OCI-LY7 (cell line): ENCODE results near the gene MRPL36. TPM values are rescaled to one million over a fixed set of nuclear protein-coding genes. Genes with fewer than 3 reads are reported as not detected.

Source experiments
- BruUV-seq: library from RNA; stranded (reverse); fragments of 400-500 nt; replicated peaks from 2 replicates; lab custom pipeline; 2021; lab: Mats Ljungman, UMichigan
- CTCF ChIA-PET: fragments of 300-600 bp; sonication (Branson Sonifier 250); formaldehyde crosslinking; loops from one replicate; lab custom pipeline; 2022; ENCODE audit warnings: antibody characterized with exemption; ENCODE audit not compliant: unreplicated experiment; lab: Charles Lee
- POLR2A ChIA-PET: fragments of 300-600 bp; sonication (Branson Sonifier 250); formaldehyde crosslinking; loops from one replicate; lab custom pipeline; 2022; ENCODE audit warnings: antibody characterized with exemption; lab: Charles Lee
- DNase-seq: peaks from one replicate; pipeline ENCODE4 v3.0.0-alpha.2; 2015; ENCODE audit warnings: low spot score
- H2AFZ ChIP-seq: fragments of 200-600 bp; sonication (generic), shearing (Covaris generic); 2 replicates; pipeline ENCODE4 v1.6.1; 2014; ENCODE audit warnings: mild to moderate bottlenecking, antibody characterized with exemption, low read length, moderate library complexity
- H3K27ac ChIP-seq: fragments of 200-600 bp; sonication (generic); 2 replicates; pipeline ENCODE4 v1.5.1; 2014; ENCODE audit warnings: mixed run types, low read depth, mild to moderate bottlenecking, moderate library complexity, low read length, inconsistent platforms; ENCODE audit not compliant: poor library complexity, severe bottlenecking
- H3K36me3 ChIP-seq: fragments of 200-600 bp; sonication (generic); 2 replicates; pipeline ENCODE4 v1.6.1; 2014; ENCODE audit warnings: mild to moderate bottlenecking, antibody characterized with exemption, low read length, moderate library complexity, mixed read lengths; ENCODE audit not compliant: insufficient read depth
- H3K4me1 ChIP-seq: fragments of 200-600 bp; sonication (generic); 2 replicates; pipeline ENCODE4 v1.5.1; 2014; ENCODE audit warnings: mild to moderate bottlenecking, low read length; ENCODE audit not compliant: insufficient read depth, poor library complexity, severe bottlenecking
- H3K4me2 ChIP-seq: fragments of 200-600 bp; sonication (generic); 2 replicates; pipeline ENCODE4 v1.6.1; 2014; ENCODE audit warnings: mild to moderate bottlenecking, low read length
- H3K4me3 ChIP-seq: fragments of 200-600 bp; sonication (generic); 2 replicates; pipeline ENCODE4 v1.5.1; 2014; ENCODE audit warnings: mild to moderate bottlenecking, low read depth, low read length; ENCODE audit not compliant: poor library complexity, severe bottlenecking
- H3K79me2 ChIP-seq: fragments of 200-600 bp; sonication (generic); 2 replicates; pipeline ENCODE4 v1.6.1; 2016; ENCODE audit warnings: low read depth, mild to moderate bottlenecking, low read length, moderate library complexity, mixed read lengths; ENCODE audit not compliant: insufficient read depth
- H3K9me2 ChIP-seq: fragments of 200-600 bp; sonication (generic); 2 replicates; pipeline ENCODE4 v1.6.1; 2016; ENCODE audit warnings: mild to moderate bottlenecking, low read length, mixed read lengths; ENCODE audit not compliant: insufficient read depth
- H3K9me3 ChIP-seq: fragments of 200-600 bp; sonication (generic); 2 replicates; pipeline ENCODE4 v1.6.1; 2014; ENCODE audit warnings: mild to moderate bottlenecking, mixed run types, low read length, mixed read lengths
- H4K20me1 ChIP-seq: fragments of 200-600 bp; sonication (generic); 2 replicates; pipeline ENCODE4 v1.6.1; 2014; ENCODE audit warnings: mild to moderate bottlenecking, antibody characterized with exemption, low read length, moderate library complexity, mixed read lengths; ENCODE audit not compliant: insufficient read depth
- EZH2phosphoT487 ChIP-seq: fragments of 200-600 bp; sonication (generic); IDR thresholded peaks from 2 replicates; pipeline ENCODE4 v1.6.1; 2018; ENCODE audit warnings: low read depth, borderline replicate concordance, mild to moderate bottlenecking, mixed run types, antibody characterized with exemption, low read length, moderate library complexity, mixed read lengths
- intact Hi-C: fragments of 100-400 bp; cut with micrococcal nuclease; formaldehyde crosslinking; loops from one replicate; pipeline ENCODE4 v1.10.0; 2022; ENCODE audit not compliant: unreplicated experiment
- total RNA-seq, 2 experiments: library from RNA; depleted of rRNA in 1 of 2; stranded (reverse); fragments of >200 nt in 1 of 2; shearing (Covaris generic) in 1 of 2; gene quantifications; 2 replicates each; pipeline ENCODE4 v1.2.3, GENCODE V29; 2014 to 2022
- TF ChIP-seq, protein P1 (sequence below): fragments of 200-600 bp; sonication (generic); conservative IDR thresholded peaks from 2 replicates; pipeline ENCODE4 v1.5.1; 2014; ENCODE audit warnings: mild to moderate bottlenecking, antibody characterized with exemption, low read length, moderate library complexity, mixed read lengths

Gene MRPL36
- total RNA-seq, 2 experiments from 2014 or later, result 91.7 to 93.8 TPM

DNA sequence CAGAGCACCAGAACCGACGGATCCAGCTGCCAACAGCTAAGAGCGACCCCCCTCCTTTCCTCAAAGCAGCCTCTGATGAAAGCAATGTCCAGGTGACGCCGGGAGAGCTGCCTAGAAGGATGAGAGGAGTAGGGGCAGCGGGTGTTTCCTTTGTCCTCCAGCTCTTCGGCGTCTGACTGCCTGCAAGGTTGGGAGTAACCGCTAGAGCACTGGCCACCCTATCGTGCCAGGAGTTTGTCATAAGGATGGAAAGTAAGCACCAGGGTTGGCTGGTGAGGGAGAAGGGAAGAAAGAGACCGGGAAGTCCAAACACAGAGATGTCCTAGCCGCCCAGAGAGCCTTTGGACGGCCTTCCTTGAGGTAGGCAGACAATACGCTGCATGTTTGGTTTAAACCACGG lies 10.8 kb downstream of the MRPL36 start:
- H3K4me1 ChIP-seq, result peaks cover 41% of the 10 kb centered on the region
- no peak overlapping the region for H3K27ac ChIP-seq
- H3K36me3 ChIP-seq, result no peaks in the 10 kb centered on the region
- H3K9me2 ChIP-seq, result no peaks in the 10 kb centered on the region
- no TSS peak for BruUV-seq
- no peak overlapping the region for H2AFZ ChIP-seq
- no peak for TF ChIP-seq EZH2phosphoT487
- TF ChIP-seq, protein P1, sequence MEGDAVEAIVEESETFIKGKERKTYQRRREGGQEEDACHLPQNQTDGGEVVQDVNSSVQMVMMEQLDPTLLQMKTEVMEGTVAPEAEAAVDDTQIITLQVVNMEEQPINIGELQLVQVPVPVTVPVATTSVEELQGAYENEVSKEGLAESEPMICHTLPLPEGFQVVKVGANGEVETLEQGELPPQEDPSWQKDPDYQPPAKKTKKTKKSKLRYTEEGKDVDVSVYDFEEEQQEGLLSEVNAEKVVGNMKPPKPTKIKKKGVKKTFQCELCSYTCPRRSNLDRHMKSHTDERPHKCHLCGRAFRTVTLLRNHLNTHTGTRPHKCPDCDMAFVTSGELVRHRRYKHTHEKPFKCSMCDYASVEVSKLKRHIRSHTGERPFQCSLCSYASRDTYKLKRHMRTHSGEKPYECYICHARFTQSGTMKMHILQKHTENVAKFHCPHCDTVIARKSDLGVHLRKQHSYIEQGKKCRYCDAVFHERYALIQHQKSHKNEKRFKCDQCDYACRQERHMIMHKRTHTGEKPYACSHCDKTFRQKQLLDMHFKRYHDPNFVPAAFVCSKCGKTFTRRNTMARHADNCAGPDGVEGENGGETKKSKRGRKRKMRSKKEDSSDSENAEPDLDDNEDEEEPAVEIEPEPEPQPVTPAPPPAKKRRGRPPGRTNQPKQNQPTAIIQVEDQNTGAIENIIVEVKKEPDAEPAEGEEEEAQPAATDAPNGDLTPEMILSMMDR, result no peak
- H3K79me2 ChIP-seq, result no peaks in the 10 kb centered on the region; the same call in 1 of the 2 replicates
- no peak for DNase-seq
- H4K20me1 ChIP-seq, result no peaks in the 10 kb centered on the region
- H3K4me3 ChIP-seq, result no peak overlapping the region
- ChIA-PET CTCF (no interaction called here), POLR2A (interaction anchor here (0.6 kb wide), 1 partner anchor 291 kb away, joined by 3 read pairs; no protein-coding TSS in a partner anchor)
- H3K9me3 ChIP-seq, result no peaks in the 10 kb centered on the region
- no peak overlapping the region for H3K4me2 ChIP-seq
- intact Hi-C loops, result no loop called here

DNA sequence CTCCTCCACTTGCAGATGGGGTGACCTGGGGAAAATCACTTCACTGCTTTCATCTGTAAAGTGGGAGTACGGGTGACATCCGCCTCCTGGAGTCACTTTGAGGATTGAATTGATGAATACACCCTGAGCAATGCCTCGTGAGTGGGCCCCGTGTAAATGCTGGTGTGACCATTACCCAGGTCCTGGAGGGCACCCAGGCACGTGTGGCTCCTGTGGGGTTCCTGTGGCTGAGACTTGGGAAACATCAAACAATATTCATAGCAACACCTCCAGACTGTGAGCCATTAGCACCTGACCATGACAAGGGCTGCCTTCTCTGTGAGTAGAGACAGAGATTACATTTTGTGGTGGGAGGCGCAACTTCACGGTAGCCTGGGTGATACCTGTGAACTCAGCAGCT lies 11.4 kb downstream of the MRPL36 start:
- Histone ChIP-seq H3K4me3 (no peak overlapping the region), H3K9me3 (no peaks in the 10 kb centered on the region), H4K20me1 (no peaks in the 10 kb centered on the region), H3K9me2 (no peaks in the 10 kb centered on the region), H3K79me2 (no peaks in the 10 kb centered on the region), H3K27ac (no peak overlapping the region), H3K4me2 (no peak overlapping the region), H3K4me1 (peaks cover 41% of the 10 kb centered on the region), H3K36me3 (no peaks in the 10 kb centered on the region), H2AFZ (no peak overlapping the region)
- TF ChIP-seq, protein P1, result no peak
- no peak for TF ChIP-seq EZH2phosphoT487
- no peak for DNase-seq
- no TSS peak for BruUV-seq
- POLR2A ChIA-PET, result interaction anchor here (0.6 kb wide), 1 partner anchor 292 kb away, joined by 3 read pairs; no protein-coding TSS in a partner anchor
- intact Hi-C loops, result no loop called here
- CTCF ChIA-PET, result no interaction called here

DNA sequence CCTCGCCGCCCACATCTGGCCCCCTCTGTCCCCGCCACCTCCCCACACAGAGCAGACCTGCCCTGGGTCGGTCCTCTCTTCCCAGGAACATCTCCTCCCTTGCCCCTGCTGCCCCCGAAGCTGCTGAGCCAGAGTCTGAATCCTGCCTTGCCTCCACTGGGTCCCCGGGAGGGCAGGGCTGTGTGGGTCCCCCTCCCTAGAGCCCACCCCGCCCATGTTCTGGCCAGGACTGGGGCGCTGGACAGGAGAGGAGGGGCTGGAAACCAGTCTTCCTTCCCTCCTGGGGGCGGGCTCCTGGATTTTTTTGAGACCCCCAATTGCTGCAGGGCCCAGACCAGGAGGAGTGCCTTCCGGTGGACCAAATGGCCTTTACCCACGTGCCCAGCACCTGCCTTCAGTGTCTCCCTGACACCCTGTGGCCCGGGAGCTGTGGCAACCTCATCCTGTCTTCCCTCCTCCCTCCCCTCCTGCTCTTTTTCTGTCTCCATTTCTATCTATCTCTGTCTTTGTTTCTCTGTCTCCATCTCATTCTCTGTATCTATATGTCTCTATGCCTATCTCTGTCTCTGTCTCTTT lies 12.1 kb downstream of the MRPL36 start:
- H3K79me2 ChIP-seq, result no peaks in the 10 kb centered on the region
- H4K20me1 ChIP-seq, result no peaks in the 10 kb centered on the region
- no peaks in the 10 kb centered on the region for H3K9me2 ChIP-seq
- intact Hi-C loops, result no loop called here
- H3K4me1 ChIP-seq, result peaks cover 41% of the 10 kb centered on the region
- no peaks in the 10 kb centered on the region for H3K9me3 ChIP-seq
- no peak overlapping the region for H2AFZ ChIP-seq
- TF ChIP-seq EZH2phosphoT487, result no peak
- TF ChIP-seq, protein P1, result no peak
- POLR2A ChIA-PET, result no interaction called here
- no peaks in the 10 kb centered on the region for H3K36me3 ChIP-seq
- H3K4me3 ChIP-seq, result no peak overlapping the region
- no TSS peak for BruUV-seq
- H3K4me2 ChIP-seq, result no peak overlapping the region
- no peak for DNase-seq
- CTCF ChIA-PET, result no interaction called here
- H3K27ac ChIP-seq, result no peak overlapping the region
